Liver (tissue), 9 donors: Measurements from ENCODE around the gene CHSY1. TPM values are rescaled to one million over a fixed set of nuclear protein-coding genes. Genes with fewer than 3 reads are reported as not detected.
A peak's percentile ranks its signal among the peaks of the same experiment; 100 is the strongest.

Experiments
- DNase-seq: peaks from one replicate; pipeline ENCODE4 v3.0.0-alpha.2; 2017; ENCODE audit warnings: low spot score
- H3K27ac ChIP-seq, 2 donors: one replicate each; pipeline ENCODE4 v1.7.0; 2013; ENCODE audit warnings: inconsistent platforms in 2 of 2, low read length in 2 of 2, control low read depth in 1 of 2, low read depth in 1 of 2, mild to moderate bottlenecking in 1 of 2
- H3K27me3 ChIP-seq, 4 donors: one replicate each; pipeline versions ENCODE4 v1.6.1 to v1.7.0; 2013; ENCODE audit warnings: low read length in 3 of 4, inconsistent platforms in 1 of 4, mild to moderate bottlenecking in 1 of 4, moderate library complexity in 1 of 4; ENCODE audit not compliant: control insufficient read depth in 4 of 4, insufficient read depth in 4 of 4
- H3K36me3 ChIP-seq, 4 donors: one replicate each; pipeline versions ENCODE4 v1.6.1 to v1.7.0; 2013; ENCODE audit warnings: low read length in 3 of 4, mild to moderate bottlenecking in 3 of 4, low read depth in 1 of 4, moderate library complexity in 1 of 4; ENCODE audit not compliant: control insufficient read depth in 4 of 4, insufficient read depth in 3 of 4
- H3K4me1 ChIP-seq, 4 donors: one replicate each; pipeline versions ENCODE4 v1.6.1 to v1.7.0; 2013; ENCODE audit warnings: low read length in 3 of 4, mild to moderate bottlenecking in 3 of 4, moderate library complexity in 1 of 4; ENCODE audit not compliant: control insufficient read depth in 4 of 4, insufficient read depth in 4 of 4
- H3K4me3 ChIP-seq, 3 donors: one replicate each; pipeline versions ENCODE4 v1.6.1 to v1.7.0; 2013; ENCODE audit warnings: low read length in 3 of 3, control low read depth in 1 of 3, low read depth in 1 of 3, mild to moderate bottlenecking in 1 of 3
- H3K9ac ChIP-seq, 2 donors: one replicate each; pipeline ENCODE4 v1.7.0; 2013; ENCODE audit warnings: low read length in 2 of 2, mild to moderate bottlenecking in 2 of 2, moderate library complexity in 2 of 2, control low read depth in 1 of 2, low read depth in 1 of 2
- H3K9me3 ChIP-seq, 4 donors: one replicate each; pipeline versions ENCODE4 v1.6.1 to v1.7.0; 2013; ENCODE audit warnings: low read length in 3 of 4; ENCODE audit not compliant: control insufficient read depth in 4 of 4
- EGR1 ChIP-seq, 2 donors: IDR thresholded peaks; 2 replicates each; pipeline ENCODE4 v1.6.1; 2016 to 2018; ENCODE audit warnings: antibody characterized with exemption in 2 of 2, low read depth in 2 of 2
- FOXA2 ChIP-seq: IDR thresholded peaks from 2 replicates; pipeline ENCODE4 v1.6.1; 2016; ENCODE audit warnings: antibody characterized with exemption
- GABPA ChIP-seq, 2 donors: IDR thresholded peaks in 1 of 2; conservative IDR thresholded peaks in 1 of 2; 2 replicates each; pipeline ENCODE4 v1.6.1; 2016; ENCODE audit warnings: antibody characterized with exemption in 2 of 2, mild to moderate bottlenecking in 1 of 2, moderate library complexity in 1 of 2
- HNF4A ChIP-seq, 2 donors: conservative IDR thresholded peaks; 2 replicates each; pipeline ENCODE4 v1.6.1; 2016; ENCODE audit warnings: antibody characterized with exemption in 2 of 2, mild to moderate bottlenecking in 2 of 2
- HNF4G ChIP-seq: IDR thresholded peaks from 2 replicates; pipeline ENCODE4 v1.6.1; 2016; ENCODE audit warnings: antibody characterized with exemption
- JUND ChIP-seq, 2 donors: IDR thresholded peaks; 2 replicates each; pipeline ENCODE4 v1.6.1; 2016; ENCODE audit warnings: antibody characterized with exemption in 2 of 2
- NR2F2 ChIP-seq: IDR thresholded peaks from 2 replicates; pipeline ENCODE4 v1.6.1; 2016; ENCODE audit warnings: antibody characterized with exemption
- RAD21 ChIP-seq, 2 donors: IDR thresholded peaks; 2 replicates each; pipeline ENCODE4 v1.6.1; 2016; ENCODE audit warnings: antibody characterized with exemption in 2 of 2, mild to moderate bottlenecking in 2 of 2
- REST ChIP-seq: IDR thresholded peaks from 2 replicates; pipeline ENCODE4 v1.6.1; 2016; ENCODE audit warnings: antibody characterized with exemption, mild to moderate bottlenecking
- RXRA ChIP-seq, 2 donors: IDR thresholded peaks; 2 replicates each; pipeline ENCODE4 v1.6.1; 2017 to 2018; ENCODE audit warnings: antibody characterized with exemption in 2 of 2, mild to moderate bottlenecking in 1 of 2
- SP1 ChIP-seq: IDR thresholded peaks from 2 replicates; pipeline ENCODE4 v1.6.1; 2018; ENCODE audit warnings: antibody characterized with exemption, mild to moderate bottlenecking
- TAF1 ChIP-seq: conservative IDR thresholded peaks from 2 replicates; pipeline ENCODE4 v1.6.1; 2016; ENCODE audit warnings: antibody characterized with exemption, mild to moderate bottlenecking
- YY1 ChIP-seq: IDR thresholded peaks from 2 replicates; pipeline ENCODE4 v1.6.1; 2016; ENCODE audit warnings: antibody characterized with exemption, mild to moderate bottlenecking
- WGBS: extraction: QIAGEN DNeasy Blood & Tissue Kit; methylation state at CpG from one replicate; pipeline ENCODE4 v1.1.7; 2013; 5-methylcytosine and 5-hydroxymethylcytosine counted together
- polyA plus RNA-seq, 2 donors: library from polyadenylated mRNA; stranded (reverse) in 1 of 2; unstranded in 1 of 2; fragments of 200-250 nt in 1 of 2; fragments of >200 nt in 1 of 2; fragmentation: Nextera tagmentation in 1 of 2; extraction: Ambion mirVana in 1 of 2; gene quantifications; one replicate each; pipeline versions ENCODE4 v1.2.1 to v1.2.3, GENCODE V29; 2013 to 2015
- total RNA-seq, 2 donors: library from RNA; depleted of rRNA; stranded (reverse); fragments of >200 nt; gene quantifications; one replicate each; pipeline ENCODE4 v1.2.3, GENCODE V29; 2014
- TF ChIP-seq, protein P1 (sequence below): IDR thresholded peaks from 2 replicates; pipeline ENCODE4 v1.6.1; 2016; ENCODE audit warnings: antibody characterized with exemption
- TF ChIP-seq, protein P2 (sequence below): IDR thresholded peaks from 2 replicates; pipeline ENCODE4 v1.6.1; 2016; ENCODE audit warnings: antibody characterized with exemption
- TF ChIP-seq, protein P3 (sequence below): fragments of 150-350 bp; IDR thresholded peaks from 2 replicates; pipeline ENCODE4 v1.5.1; 2017; ENCODE audit warnings: improper control_type of control experiment, low read depth, low read length; ENCODE audit not compliant: missing input control
- TF ChIP-seq, protein P4 (sequence below): IDR thresholded peaks from 2 replicates; pipeline ENCODE4 v1.6.1; 2016; ENCODE audit warnings: antibody characterized with exemption
- donor health status: healthy.
- donor health status: healthy.
- donor health status: healthy.
- donor health status: healthy.
- donor health status: healthy.

Gene CHSY1
- total and polyA plus RNA-seq, 4 donors = 1.4 to 12.3 (median 6.6) TPM

DNA sequence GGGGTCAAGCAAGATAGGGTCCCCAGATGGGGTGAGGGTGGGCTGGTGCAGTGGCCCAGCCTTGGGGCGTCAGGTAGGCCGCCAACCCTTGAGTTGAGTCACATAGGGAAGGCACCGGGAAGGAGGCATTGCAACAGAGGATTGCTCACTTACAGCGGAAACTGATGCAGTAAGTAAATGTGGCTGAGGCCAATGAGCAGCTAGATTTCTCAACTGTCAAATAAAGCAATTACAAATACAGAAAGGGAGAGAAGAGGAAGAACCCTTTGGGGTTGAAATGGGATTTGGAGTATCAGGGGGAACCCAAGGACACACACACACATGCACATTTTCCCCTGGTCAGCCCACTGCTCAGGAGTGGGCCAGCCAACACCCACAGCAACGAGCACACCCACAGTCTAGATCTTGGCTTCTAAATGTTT lies 44.0 kb downstream of the CHSY1 start:
- Histone ChIP-seq H3K4me1 (peaks cover 0 to 2% (median 1%) of the 10 kb centered on the region in 4 donors), H3K27ac (peak overlapping the region in 1 of 2 donors; percentile 19), H3K9me3 (no peaks in the 10 kb centered on the region), H3K36me3 (no peaks in the 10 kb centered on the region), H3K4me3 (no peak overlapping the region), H3K27me3 (no peaks in the 10 kb centered on the region), H3K9ac (no peak overlapping the region)
- no peak for TF ChIP-seq SP1
- TF ChIP-seq, protein P1, sequence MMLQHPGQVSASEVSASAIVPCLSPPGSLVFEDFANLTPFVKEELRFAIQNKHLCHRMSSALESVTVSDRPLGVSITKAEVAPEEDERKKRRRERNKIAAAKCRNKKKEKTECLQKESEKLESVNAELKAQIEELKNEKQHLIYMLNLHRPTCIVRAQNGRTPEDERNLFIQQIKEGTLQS = no peak
- TF ChIP-seq REST = no peak
- TF ChIP-seq HNF4A (conservative IDR thresholded peaks at IDR 0.05) = no peak
- no peak for TF ChIP-seq JUND (IDR thresholded peaks at IDR 0.05)
- TF ChIP-seq YY1 = no peak
- no peak for TF ChIP-seq HNF4G
- TF ChIP-seq, protein P2, sequence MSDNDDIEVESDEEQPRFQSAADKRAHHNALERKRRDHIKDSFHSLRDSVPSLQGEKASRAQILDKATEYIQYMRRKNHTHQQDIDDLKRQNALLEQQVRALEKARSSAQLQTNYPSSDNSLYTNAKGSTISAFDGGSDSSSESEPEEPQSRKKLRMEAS = no peak
- no peak for TF ChIP-seq GABPA (IDR thresholded peaks at IDR 0.05 in 1 of 2, conservative IDR thresholded peaks at IDR 0.05 in 1 of 2)
- no peak for TF ChIP-seq NR2F2
- TF ChIP-seq, protein P3, sequence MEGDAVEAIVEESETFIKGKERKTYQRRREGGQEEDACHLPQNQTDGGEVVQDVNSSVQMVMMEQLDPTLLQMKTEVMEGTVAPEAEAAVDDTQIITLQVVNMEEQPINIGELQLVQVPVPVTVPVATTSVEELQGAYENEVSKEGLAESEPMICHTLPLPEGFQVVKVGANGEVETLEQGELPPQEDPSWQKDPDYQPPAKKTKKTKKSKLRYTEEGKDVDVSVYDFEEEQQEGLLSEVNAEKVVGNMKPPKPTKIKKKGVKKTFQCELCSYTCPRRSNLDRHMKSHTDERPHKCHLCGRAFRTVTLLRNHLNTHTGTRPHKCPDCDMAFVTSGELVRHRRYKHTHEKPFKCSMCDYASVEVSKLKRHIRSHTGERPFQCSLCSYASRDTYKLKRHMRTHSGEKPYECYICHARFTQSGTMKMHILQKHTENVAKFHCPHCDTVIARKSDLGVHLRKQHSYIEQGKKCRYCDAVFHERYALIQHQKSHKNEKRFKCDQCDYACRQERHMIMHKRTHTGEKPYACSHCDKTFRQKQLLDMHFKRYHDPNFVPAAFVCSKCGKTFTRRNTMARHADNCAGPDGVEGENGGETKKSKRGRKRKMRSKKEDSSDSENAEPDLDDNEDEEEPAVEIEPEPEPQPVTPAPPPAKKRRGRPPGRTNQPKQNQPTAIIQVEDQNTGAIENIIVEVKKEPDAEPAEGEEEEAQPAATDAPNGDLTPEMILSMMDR = no peak
- no peak for TF ChIP-seq FOXA2
- TF ChIP-seq RXRA (IDR thresholded peaks at IDR 0.05) = no peak
- no peak for TF ChIP-seq RAD21 (IDR thresholded peaks at IDR 0.05)
- no peak for TF ChIP-seq TAF1
- 87% methylated on average over 5 of the region's 5 CpGs for WGBS
- no peak for DNase-seq

GRCh38 chr15:101206176-101206591 lies 45.7 kb downstream of the CHSY1 start:
- no peaks in the 10 kb centered on the region for H3K27me3 ChIP-seq
- H3K4me3 ChIP-seq = no peak overlapping the region
- H3K4me1 ChIP-seq = peaks cover 0 to 9% (median 3%) of the 10 kb centered on the region in 4 donors
- H3K36me3 ChIP-seq = no peaks in the 10 kb centered on the region
- DNase-seq = no peak
- no peaks in the 10 kb centered on the region for H3K9me3 ChIP-seq
- whole genome bisulfite sequencing = 86% methylated on average over 12 of the region's 12 CpGs
- H3K27ac ChIP-seq = no peak overlapping the region
- no peak overlapping the region for H3K9ac ChIP-seq
- TF ChIP-seq EGR1 (IDR thresholded peaks at IDR 0.05; ENCODE audit: low read depth in 2 of 2) (no peak), NR2F2 (no peak), YY1 (no peak), SP1 (no peak), GABPA (IDR thresholded peaks at IDR 0.05 in 1 of 2, conservative IDR thresholded peaks at IDR 0.05 in 1 of 2) (no peak), RAD21 (IDR thresholded peaks at IDR 0.05) (no peak), RXRA (IDR thresholded peaks at IDR 0.05) (no peak), FOXA2 (no peak), HNF4G (no peak), HNF4A (conservative IDR thresholded peaks at IDR 0.05) (no peak), TAF1 (no peak)
- TF ChIP-seq, protein P2 = no peak
- TF ChIP-seq, protein P4, sequence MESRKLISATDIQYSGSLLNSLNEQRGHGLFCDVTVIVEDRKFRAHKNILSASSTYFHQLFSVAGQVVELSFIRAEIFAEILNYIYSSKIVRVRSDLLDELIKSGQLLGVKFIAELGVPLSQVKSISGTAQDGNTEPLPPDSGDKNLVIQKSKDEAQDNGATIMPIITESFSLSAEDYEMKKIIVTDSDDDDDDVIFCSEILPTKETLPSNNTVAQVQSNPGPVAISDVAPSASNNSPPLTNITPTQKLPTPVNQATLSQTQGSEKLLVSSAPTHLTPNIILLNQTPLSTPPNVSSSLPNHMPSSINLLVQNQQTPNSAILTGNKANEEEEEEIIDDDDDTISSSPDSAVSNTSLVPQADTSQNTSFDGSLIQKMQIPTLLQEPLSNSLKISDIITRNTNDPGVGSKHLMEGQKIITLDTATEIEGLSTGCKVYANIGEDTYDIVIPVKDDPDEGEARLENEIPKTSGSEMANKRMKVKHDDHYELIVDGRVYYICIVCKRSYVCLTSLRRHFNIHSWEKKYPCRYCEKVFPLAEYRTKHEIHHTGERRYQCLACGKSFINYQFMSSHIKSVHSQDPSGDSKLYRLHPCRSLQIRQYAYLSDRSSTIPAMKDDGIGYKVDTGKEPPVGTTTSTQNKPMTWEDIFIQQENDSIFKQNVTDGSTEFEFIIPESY = no peak
- TF ChIP-seq, protein P3 = no peak
- TF ChIP-seq, protein P1 = no peak
